HUES48 (cell line): Measurements from ENCODE around the gene CBX6.

ENCODE experiments used
- H3K27ac ChIP-seq: one replicate; pipeline ENCODE4 v1.7.0; 2013; ENCODE audit warnings: low read depth, low read length, inconsistent platforms
- H3K27me3 ChIP-seq: 2 replicates; pipeline ENCODE4 v1.6.1; 2013; ENCODE audit warnings: mild to moderate bottlenecking, low read length; ENCODE audit not compliant: control insufficient read depth, insufficient read depth
- H3K36me3 ChIP-seq: 2 replicates; pipeline ENCODE4 v1.6.1; 2013; ENCODE audit warnings: low read length; ENCODE audit not compliant: control insufficient read depth, insufficient read depth
- H3K4me1 ChIP-seq: 2 replicates; pipeline ENCODE4 v1.6.1; 2013; ENCODE audit warnings: mild to moderate bottlenecking, low read length; ENCODE audit not compliant: control insufficient read depth, insufficient read depth
- H3K4me3 ChIP-seq: 2 replicates; pipeline ENCODE4 v1.5.1; 2013; ENCODE audit warnings: mild to moderate bottlenecking, low read depth, low read length
- H3K9ac ChIP-seq: 2 replicates; pipeline ENCODE4 v1.6.1; 2013; ENCODE audit warnings: mild to moderate bottlenecking, low read depth, low read length, moderate library complexity
- H3K9me3 ChIP-seq: 2 replicates; pipeline ENCODE4 v1.6.1; 2013; ENCODE audit warnings: low read length; ENCODE audit not compliant: control insufficient read depth, insufficient read depth

Gene CBX6

DNA sequence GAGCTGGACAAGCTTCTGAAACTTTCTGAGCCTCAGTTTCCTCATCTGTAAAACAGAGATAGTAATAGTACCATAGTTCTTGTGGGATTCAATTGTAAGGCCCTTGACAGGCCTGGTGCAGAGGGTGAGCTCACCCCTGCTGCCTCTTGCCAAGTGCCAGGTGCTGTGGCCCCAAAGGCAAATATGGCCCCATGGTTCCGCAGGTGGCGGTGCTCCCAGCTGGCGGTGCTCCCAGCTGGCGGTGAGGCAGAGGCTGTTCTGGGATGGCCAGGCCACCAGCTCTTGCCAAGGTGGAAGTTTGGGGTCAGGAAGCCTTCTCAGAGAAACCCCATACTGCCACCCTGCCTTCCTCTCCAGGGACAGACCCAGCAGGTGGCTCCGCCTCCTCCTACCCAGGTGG, 37.0 kb downstream of the CBX6 start:
- Histone ChIP-seq H3K27ac (no peak overlapping the region), H3K4me3 (no peak overlapping the region), H3K27me3 (no peaks in the 10 kb centered on the region), H3K9me3 (no peaks in the 10 kb centered on the region), H3K4me1 (peaks cover 16% of the 10 kb centered on the region), H3K36me3 (no peaks in the 10 kb centered on the region), H3K9ac (no peak overlapping the region)

DNA sequence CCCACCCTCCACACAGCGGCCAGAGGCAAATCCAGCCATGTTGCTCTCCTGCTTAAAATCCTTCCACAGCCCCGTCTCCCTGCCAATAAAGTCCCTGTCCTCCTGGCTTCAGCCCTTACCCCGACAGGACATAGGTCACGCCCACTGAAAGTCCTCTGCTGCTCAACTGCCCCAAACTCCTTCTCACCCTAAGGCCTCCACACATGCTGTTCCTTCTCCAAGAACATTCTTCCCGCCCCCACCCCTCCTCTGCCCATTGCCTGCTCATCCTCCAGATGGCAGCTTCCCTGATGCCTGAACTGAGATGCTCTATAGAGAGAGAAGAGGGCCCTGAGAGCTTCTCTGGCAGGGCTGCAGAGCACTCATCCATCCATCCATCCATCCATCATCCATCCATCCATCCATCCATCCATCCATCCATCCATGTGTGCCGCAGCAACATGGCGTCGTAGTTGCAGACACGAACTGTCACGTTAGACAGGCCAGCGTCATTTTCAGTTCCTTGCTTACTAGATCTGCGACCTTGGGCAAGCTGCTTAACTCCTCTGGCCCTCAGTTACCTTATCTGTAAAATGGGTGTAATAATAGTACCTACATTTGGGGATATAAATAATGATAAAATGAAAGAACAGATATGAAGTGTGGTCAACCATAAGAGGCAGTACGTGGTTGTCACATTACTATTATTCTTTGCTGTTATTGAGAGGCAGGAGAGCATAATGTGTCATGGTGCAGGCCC, 37.6 kb downstream of the CBX6 start:
- H3K4me1 ChIP-seq = peaks cover 12% of the 10 kb centered on the region
- no peaks in the 10 kb centered on the region for H3K27me3 ChIP-seq
- H3K9ac ChIP-seq = no peak overlapping the region
- H3K4me3 ChIP-seq = no peak overlapping the region
- H3K36me3 ChIP-seq = no peaks in the 10 kb centered on the region
- H3K27ac ChIP-seq = no peak overlapping the region
- no peaks in the 10 kb centered on the region for H3K9me3 ChIP-seq

DNA sequence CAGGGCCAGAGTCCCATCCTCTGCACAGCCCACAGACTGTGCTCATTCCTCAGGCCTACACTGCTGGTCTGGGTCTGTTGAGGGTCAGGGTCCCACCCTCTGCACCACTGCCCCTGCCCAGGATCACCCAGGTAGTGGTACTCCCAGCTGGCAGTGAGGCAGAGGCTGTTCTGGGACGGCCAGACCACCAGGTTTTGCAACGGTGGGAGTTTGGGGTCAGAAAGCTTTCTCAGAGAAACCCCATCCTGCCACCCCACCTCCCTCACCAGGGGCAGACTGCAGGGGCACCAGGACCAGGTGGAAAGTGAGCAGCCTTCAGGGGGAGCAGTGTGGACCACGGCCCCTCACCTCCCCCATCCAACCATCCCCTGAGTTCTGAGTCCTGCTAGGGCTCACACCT, 39.0 kb downstream of the CBX6 start:
- H3K27me3 ChIP-seq = no peaks in the 10 kb centered on the region
- peaks cover 12% of the 10 kb centered on the region for H3K4me1 ChIP-seq

DNA sequence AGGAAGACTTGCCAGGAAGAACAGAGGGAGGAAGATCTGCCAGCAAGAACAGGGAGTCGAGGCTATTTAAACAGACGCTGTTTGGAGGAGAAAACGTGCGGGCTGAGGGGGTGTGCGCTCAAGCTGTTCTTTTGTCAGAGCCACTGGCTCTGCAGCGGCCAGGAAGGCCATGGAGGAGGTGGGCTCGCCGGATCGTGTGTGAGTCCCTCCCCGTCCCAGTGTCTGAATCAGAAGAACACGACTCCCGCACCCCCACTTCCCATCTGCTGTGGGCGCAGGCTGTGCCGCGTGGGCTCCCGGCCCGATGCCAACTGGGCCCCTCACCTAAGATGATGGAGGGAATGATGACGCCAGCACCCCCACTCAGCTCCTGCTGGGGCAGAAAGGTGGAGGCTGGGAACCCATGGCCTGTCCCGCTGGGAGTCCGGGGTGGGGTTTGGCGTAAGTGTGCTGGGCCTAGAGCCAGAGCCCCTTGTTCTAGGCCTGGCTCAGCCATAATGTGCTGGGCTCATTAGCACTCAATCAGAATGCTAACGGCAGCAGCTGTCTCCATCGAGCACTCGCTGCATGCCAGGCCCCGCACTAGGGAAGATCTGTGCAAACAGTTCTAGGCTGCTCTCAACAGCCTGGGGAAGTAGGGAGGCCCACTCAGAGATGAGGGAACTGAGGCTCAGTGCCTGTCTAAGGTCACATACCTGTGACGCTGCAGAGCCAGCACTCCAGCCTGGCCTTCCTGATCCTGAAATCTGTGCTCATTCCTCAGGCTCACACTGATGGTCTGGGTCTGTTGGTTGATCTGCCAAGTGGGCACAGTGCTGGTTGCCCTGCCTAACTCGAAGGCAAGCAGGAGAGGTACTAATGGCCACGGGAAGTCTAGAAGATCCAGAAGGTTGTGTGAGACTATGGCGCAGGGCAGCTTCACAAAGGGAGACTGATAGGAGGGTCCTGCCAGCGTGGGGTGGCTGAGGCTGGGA, 39.7 kb downstream of the CBX6 start:
- Histone ChIP-seq H3K4me1 (peaks cover 12% of the 10 kb centered on the region), H3K27ac (no peak overlapping the region), H3K36me3 (no peaks in the 10 kb centered on the region), H3K27me3 (no peaks in the 10 kb centered on the region), H3K9me3 (no peaks in the 10 kb centered on the region), H3K9ac (no peak overlapping the region), H3K4me3 (no peak overlapping the region)

More for the DNA sequence above, 39.0 kb downstream of the CBX6 start:
- no peak overlapping the region for H3K4me3 ChIP-seq
- no peaks in the 10 kb centered on the region for H3K36me3 ChIP-seq
- no peak overlapping the region for H3K9ac ChIP-seq
- no peaks in the 10 kb centered on the region for H3K9me3 ChIP-seq
- no peak overlapping the region for H3K27ac ChIP-seq

DNA sequence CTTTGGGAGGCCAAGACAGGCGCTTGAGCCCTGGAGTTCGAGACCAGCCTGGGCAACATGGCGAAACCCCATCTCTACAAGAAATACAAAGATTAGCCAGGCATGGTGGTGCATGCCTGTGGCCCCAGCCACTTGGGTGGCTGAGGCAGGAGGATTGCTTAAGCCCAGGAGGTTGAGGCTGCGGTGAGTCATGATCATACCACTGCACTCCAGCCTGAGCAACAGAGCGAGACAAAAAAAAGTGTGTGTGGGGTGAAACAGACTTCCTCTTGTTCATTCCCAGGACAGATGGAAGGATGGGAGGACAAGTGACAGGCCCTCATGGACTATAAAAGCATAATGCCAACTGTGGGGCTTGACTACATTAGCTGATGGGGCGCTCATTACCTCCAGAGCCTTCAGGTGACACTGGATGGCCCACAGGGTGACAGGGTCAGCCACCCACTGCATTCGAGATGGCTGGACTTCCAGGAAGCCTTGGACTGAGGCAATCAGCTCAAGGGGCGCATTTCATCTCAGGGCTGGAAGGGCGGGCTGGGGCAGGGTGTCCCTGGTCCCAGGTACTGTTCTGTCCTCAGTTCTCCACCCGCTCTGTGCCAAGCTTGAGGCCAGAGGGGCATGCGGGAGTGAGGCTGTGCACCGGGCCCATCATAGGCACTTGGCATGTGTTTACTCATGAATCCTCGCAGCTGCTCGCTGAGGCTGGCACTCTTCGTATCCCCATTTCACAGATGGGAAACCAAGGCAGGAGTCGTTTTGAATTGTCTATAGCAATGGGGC, 40.7 kb downstream of the CBX6 start:
- Histone ChIP-seq H3K9me3 (no peaks in the 10 kb centered on the region), H3K27me3 (no peaks in the 10 kb centered on the region), H3K4me3 (no peak overlapping the region), H3K9ac (no peak overlapping the region), H3K27ac (no peak overlapping the region), H3K4me1 (peaks cover 11% of the 10 kb centered on the region), H3K36me3 (no peaks in the 10 kb centered on the region)

DNA sequence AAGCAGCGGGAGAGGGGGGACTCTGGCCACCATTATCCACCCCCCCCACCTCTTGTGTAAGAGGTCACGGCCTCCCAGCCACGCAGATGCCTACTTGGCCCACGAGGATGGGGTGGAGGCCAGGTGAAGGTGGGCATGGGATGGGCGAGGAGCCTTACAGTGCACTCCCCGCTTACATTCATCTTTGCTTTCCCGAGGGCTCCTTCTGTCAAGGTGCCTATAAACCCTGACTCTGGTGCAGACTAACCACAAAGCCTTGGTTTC, 41.2 kb downstream of the CBX6 start:
- no peaks in the 10 kb centered on the region for H3K36me3 ChIP-seq
- peaks cover 5% of the 10 kb centered on the region for H3K4me1 ChIP-seq
- no peak overlapping the region for H3K9ac ChIP-seq
- H3K27ac ChIP-seq = no peak overlapping the region
- H3K4me3 ChIP-seq = no peak overlapping the region
- H3K9me3 ChIP-seq = no peaks in the 10 kb centered on the region
- no peaks in the 10 kb centered on the region for H3K27me3 ChIP-seq

DNA sequence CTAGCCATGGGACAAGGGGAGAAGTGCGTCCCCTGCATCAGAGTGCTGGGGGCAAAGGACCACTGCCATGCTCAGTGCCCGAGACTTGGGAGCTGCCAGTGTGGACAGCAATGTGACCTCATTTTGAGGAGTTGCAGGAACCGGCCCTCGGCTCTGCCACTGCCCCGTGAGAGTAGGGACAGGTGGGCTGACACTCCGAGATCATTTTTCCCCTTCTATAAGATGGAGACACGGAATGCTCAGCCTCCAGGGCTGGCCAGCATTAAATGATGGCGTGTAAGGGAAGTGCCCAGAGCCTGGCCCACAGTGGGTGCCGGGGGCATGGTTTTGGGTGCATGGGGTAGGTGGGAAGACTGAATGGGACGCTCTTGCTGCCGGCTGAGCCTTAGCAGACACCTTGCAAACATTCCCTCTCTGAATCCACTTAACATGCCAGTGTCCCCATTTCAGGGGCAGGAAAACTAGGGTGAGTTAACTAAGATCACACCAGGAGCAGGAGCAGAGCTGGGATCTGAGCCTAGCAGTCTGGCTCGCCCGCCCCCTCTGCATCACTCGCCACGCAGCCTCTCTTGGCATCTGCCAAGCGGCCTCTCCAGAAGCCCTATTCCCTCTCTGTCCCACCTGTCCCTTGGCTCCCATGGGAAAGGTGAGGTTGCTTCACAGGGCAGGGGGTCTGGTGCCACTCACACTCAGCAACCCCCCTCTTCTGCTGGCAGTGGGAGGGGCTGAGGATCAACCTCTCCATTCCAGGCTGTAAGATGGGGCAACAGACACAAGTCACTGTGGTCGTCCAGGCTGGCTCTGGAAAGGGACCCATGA, 41.8 kb downstream of the CBX6 start:
- Histone ChIP-seq H3K4me1 (0 out of 2 replicates have a peak, but pooled peaks cover under 1% of the 10 kb centered on the region), H3K27me3 (no peaks in the 10 kb centered on the region), H3K4me3 (no peak overlapping the region), H3K9me3 (no peaks in the 10 kb centered on the region), H3K36me3 (no peaks in the 10 kb centered on the region), H3K27ac (no peak overlapping the region), H3K9ac (no peak overlapping the region)

DNA sequence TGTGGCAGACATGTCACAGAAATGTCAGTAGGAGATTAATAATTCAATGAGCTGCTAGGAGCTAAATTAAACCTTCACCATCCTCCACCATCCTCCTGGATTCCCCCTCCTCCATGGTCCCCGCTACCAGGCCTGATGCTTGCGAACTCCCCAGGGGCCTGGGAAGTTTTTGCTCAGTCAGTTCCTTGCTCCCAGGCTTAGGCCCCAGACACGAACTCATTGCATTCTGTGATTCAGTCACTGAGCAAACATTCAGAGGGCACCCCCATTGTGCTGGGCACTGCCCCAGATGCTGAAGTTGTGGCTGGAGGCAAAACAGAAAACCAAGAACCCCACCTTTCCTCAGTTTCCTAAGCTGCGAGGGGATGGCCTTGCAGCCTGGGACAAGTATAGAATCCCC, 42.5 kb downstream of the CBX6 start:
- Histone ChIP-seq H3K9ac (no peak overlapping the region), H3K36me3 (no peaks in the 10 kb centered on the region), H3K27ac (no peak overlapping the region), H3K9me3 (no peaks in the 10 kb centered on the region), H3K4me1 (no peaks in the 10 kb centered on the region), H3K27me3 (no peaks in the 10 kb centered on the region), H3K4me3 (no peak overlapping the region)

DNA sequence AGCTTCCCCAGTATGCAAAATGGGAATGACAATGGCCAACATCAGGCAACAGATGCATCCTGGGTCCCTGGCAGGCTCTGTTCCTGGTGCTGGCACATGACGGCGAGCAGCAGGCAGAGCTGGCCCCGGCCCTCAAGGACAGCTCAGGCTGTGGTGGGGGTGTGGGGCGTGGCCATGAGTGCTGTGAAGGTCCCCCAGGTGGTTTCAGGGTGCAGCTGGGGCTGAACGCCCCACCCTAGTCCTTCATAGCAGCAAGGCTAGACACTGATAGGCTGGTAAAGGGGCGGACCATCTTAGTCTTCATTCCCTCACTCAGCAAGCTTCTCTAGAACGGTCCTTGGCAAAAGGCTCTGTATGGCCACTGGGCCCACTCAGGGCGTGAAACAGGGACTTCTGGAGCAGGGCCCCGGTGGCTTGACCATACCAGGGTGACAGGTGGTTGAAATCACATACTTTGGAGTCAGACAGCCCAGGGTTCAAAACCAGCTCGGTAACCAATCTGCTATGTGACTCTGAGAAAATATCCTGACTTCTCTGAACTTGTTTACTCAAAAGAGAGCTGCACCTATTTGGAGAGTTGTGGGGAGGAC, 43.3 kb downstream of the CBX6 start:
- H3K27me3 ChIP-seq = no peaks in the 10 kb centered on the region

DNA sequence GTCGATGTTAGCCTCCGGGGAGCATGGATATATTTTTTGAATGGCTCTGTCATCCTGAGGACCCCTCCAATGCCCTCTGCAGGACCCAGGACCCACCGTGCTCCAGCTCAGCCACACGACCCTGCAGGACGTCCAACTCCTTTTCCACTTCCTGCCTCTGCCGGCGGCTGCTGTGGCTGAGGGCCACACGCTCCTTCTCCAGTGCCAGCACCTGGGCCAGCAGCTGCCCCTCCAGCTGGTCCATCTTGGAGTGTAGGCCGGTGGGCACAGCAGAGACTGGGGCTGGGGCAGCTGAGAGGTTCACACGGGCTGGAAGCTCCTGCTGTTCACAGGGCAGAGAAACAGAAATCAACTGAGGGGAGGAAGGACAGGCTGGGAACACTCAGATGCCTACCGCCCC, 43.8 kb downstream of the CBX6 start:
- H3K9me3 ChIP-seq = no peaks in the 10 kb centered on the region
- H3K27ac ChIP-seq = no peak overlapping the region
- no peaks in the 10 kb centered on the region for H3K36me3 ChIP-seq
- no peak overlapping the region for H3K9ac ChIP-seq
- no peaks in the 10 kb centered on the region for H3K27me3 ChIP-seq
- H3K4me1 ChIP-seq = no peaks in the 10 kb centered on the region
- H3K4me3 ChIP-seq = no peak overlapping the region

More for the DNA sequence above, 43.3 kb downstream of the CBX6 start:
- H3K9ac ChIP-seq = no peak overlapping the region
- no peak overlapping the region for H3K27ac ChIP-seq
- H3K9me3 ChIP-seq = no peaks in the 10 kb centered on the region
- no peaks in the 10 kb centered on the region for H3K4me1 ChIP-seq
- no peak overlapping the region for H3K4me3 ChIP-seq
- H3K36me3 ChIP-seq = no peaks in the 10 kb centered on the region
